ENCODE data around the gene CYREN.

CYREN gene

DNA sequence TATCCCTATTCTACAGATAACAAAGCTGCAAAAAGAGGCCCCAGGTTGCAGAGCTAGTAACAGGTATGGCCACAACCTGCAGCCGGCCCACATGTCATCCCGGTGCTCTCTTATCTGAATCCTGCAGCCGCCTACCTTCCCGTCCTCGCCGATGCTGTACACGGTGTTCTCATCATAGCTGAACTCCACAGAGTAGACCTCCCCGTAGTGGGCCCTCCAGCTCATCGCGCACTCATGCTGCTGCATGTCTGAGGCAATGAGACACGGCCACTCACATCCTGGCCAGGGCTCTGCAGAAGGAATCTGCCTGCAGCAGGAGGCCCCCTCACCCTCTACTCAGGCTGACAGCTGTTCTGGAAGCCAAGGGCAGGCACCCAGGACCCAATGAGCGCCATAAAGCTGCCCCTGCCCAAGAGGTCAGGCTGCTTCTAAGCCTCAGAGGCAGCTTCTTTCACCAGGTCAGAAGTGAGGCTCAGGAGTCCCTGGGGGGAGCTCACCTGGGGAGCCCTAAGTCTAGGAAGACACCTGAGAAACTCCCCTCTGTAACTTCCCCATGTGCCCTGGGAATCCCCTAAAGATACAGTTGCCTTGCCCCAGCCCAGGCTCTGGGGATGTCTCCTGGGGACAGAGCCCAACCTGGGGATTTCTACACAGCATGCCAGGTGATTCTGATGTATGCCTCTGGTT is 17.9 kb upstream of the CYREN start:
- no peaks in the 10 kb centered on the region for H4K20me1 ChIP-seq (ENCODE audit: control insufficient read depth, insufficient read depth, low read depth, low read length)
- no peaks in the 10 kb centered on the region for H3K27me3 ChIP-seq (ENCODE audit: control insufficient read depth, low read length)
- H3K36me3 ChIP-seq (ENCODE audit: control insufficient read depth, low read length) = peaks cover 52% of the 10 kb centered on the region
- H3K9me2 ChIP-seq (replicated peaks; ENCODE audit: control insufficient read depth, low read length) = no peaks in the 10 kb centered on the region
- no peak overlapping the region for H3K27ac ChIP-seq (ENCODE audit: low read depth, low read length)
- H3K9me3 ChIP-seq (ENCODE audit: control insufficient read depth, insufficient read depth, low read length) = no peaks in the 10 kb centered on the region; the same call in 1 of the 2 replicates
- H3K4me1 ChIP-seq (ENCODE audit: control insufficient read depth, low read length) = no peaks in the 10 kb centered on the region
- H3K79me2 ChIP-seq (ENCODE audit: control insufficient read depth, low read length) = no peaks in the 10 kb centered on the region
- H3K4me3 ChIP-seq (ENCODE audit: low read length) = no peak overlapping the region
- TF ChIP-seq, protein P1, sequence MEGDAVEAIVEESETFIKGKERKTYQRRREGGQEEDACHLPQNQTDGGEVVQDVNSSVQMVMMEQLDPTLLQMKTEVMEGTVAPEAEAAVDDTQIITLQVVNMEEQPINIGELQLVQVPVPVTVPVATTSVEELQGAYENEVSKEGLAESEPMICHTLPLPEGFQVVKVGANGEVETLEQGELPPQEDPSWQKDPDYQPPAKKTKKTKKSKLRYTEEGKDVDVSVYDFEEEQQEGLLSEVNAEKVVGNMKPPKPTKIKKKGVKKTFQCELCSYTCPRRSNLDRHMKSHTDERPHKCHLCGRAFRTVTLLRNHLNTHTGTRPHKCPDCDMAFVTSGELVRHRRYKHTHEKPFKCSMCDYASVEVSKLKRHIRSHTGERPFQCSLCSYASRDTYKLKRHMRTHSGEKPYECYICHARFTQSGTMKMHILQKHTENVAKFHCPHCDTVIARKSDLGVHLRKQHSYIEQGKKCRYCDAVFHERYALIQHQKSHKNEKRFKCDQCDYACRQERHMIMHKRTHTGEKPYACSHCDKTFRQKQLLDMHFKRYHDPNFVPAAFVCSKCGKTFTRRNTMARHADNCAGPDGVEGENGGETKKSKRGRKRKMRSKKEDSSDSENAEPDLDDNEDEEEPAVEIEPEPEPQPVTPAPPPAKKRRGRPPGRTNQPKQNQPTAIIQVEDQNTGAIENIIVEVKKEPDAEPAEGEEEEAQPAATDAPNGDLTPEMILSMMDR (IDR thresholded peaks at IDR 0.05; ENCODE audit: low read depth, low read length, poor library complexity, severe bottlenecking) = no peak
- TF ChIP-seq EZH2phosphoT487 (IDR thresholded peaks at IDR 0.05; ENCODE audit: borderline replicate concordance, low read length) = no peak
- H3K4me2 ChIP-seq (ENCODE audit: low read length) = no peak overlapping the region
- H3F3A ChIP-seq (ENCODE audit: control insufficient read depth, insufficient read depth) = no peaks in the 10 kb centered on the region

DNA sequence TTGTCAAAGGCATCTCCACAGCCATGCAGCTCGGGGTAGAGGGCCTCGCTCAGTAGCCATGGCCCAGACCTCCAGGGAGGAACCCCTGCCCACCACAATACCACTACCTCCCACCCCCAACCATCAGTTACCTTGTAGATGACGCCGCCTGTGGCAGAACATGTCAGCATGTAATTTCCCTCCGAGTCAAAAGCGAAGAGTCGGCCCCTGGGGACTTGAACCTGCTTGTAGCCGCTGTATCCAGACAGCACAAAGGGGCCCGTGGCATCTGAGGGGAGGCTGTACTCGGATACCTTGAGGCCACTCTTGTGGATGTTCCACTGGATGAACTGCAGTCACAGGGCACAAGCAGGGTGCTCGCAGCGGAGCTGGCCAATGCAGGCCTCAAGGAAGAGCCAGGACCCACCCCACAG is 16.3 kb upstream of the CYREN start:
- TF ChIP-seq, protein P1 (IDR thresholded peaks at IDR 0.05; ENCODE audit: low read depth, low read length, poor library complexity, severe bottlenecking) = no peak
- TF ChIP-seq EZH2phosphoT487 (IDR thresholded peaks at IDR 0.05; ENCODE audit: borderline replicate concordance, low read length) = no peak
- no peaks in the 10 kb centered on the region for H3F3A ChIP-seq (ENCODE audit: control insufficient read depth, insufficient read depth)
- H3K27ac ChIP-seq (ENCODE audit: low read depth, low read length) = no peak overlapping the region
- H3K27me3 ChIP-seq (ENCODE audit: control insufficient read depth, low read length) = no peaks in the 10 kb centered on the region
- H4K20me1 ChIP-seq (ENCODE audit: control insufficient read depth, insufficient read depth, low read depth, low read length) = no peaks in the 10 kb centered on the region
- H3K9me2 ChIP-seq (replicated peaks; ENCODE audit: control insufficient read depth, low read length) = no peaks in the 10 kb centered on the region
- H3K36me3 ChIP-seq (ENCODE audit: control insufficient read depth, low read length) = peaks cover 58% of the 10 kb centered on the region
- H3K79me2 ChIP-seq (ENCODE audit: control insufficient read depth, low read length) = no peaks in the 10 kb centered on the region
- H3K4me3 ChIP-seq (ENCODE audit: low read length) = no peak overlapping the region
- peaks cover 9% of the 10 kb centered on the region; the same call in 1 of the 2 replicates for H3K9me3 ChIP-seq (ENCODE audit: control insufficient read depth, insufficient read depth, low read length)
- H3K4me2 ChIP-seq (ENCODE audit: low read length) = no peak overlapping the region
- H3K4me1 ChIP-seq (ENCODE audit: control insufficient read depth, low read length) = no peaks in the 10 kb centered on the region

DNA sequence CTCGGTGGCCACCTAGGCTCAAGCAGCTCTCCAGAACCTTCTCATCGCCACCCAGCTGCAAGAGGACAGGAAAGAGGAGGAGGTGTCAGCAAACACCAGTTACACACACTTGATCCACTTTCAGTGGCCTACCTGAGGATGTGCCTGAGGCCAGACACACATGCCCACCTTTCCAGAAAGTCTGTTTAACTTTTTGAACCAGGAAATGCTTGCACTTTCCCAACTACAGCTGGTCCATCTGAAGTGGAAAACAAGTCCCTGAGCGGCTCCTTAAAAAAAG is 15.7 kb upstream of the CYREN start:
- Histone ChIP-seq H4K20me1 (ENCODE audit: control insufficient read depth, insufficient read depth, low read depth, low read length) (no peaks in the 10 kb centered on the region), H3K4me1 (ENCODE audit: control insufficient read depth, low read length) (no peaks in the 10 kb centered on the region), H3K9me3 (ENCODE audit: control insufficient read depth, insufficient read depth, low read length) (peaks cover 15% of the 10 kb centered on the region), H3K27me3 (ENCODE audit: control insufficient read depth, low read length) (no peaks in the 10 kb centered on the region), H3F3A (ENCODE audit: control insufficient read depth, insufficient read depth) (no peaks in the 10 kb centered on the region), H3K4me2 (ENCODE audit: low read length) (no peak overlapping the region), H3K27ac (ENCODE audit: low read depth, low read length) (no peak overlapping the region), H3K36me3 (ENCODE audit: control insufficient read depth, low read length) (peaks cover 65% of the 10 kb centered on the region), H3K79me2 (ENCODE audit: control insufficient read depth, low read length) (no peaks in the 10 kb centered on the region), H3K4me3 (ENCODE audit: low read length) (no peak overlapping the region), H3K9me2 (replicated peaks; ENCODE audit: control insufficient read depth, low read length) (no peaks in the 10 kb centered on the region)
- TF ChIP-seq EZH2phosphoT487 (IDR thresholded peaks at IDR 0.05; ENCODE audit: borderline replicate concordance, low read length) = no peak
- TF ChIP-seq, protein P1 (IDR thresholded peaks at IDR 0.05; ENCODE audit: low read depth, low read length, poor library complexity, severe bottlenecking) = no peak
